Adrenal gland (tissue), 12 donors: Measurements from ENCODE around the gene BICRAL. TPM values are rescaled to one million over a fixed set of nuclear protein-coding genes. Genes with fewer than 3 reads are reported as not detected.

ENCODE experiments used
- DNase-seq, 7 donors: peaks; one replicate each; pipeline ENCODE4 v3.0.0-alpha.2; 2019 to 2020
- H3K27ac ChIP-seq, 5 donors: fragments of 200-600 bp; sonication (generic) in 4 of 5; 1 replicate in 3 of 5; 2 replicates in 2 of 5; pipeline versions ENCODE4 v1.5.1 to v1.8.0; 2016 to 2020; ENCODE audit warnings: mild to moderate bottlenecking in 1 of 5
- H3K27me3 ChIP-seq: fragments of 200-600 bp; 2 replicates; pipeline ENCODE4 v1.8.0; 2021
- H3K36me3 ChIP-seq, 2 donors: fragments of 200-600 bp; replicated peaks in 1 of 2; 1 replicate in 1 of 2; 2 replicates in 1 of 2; pipeline versions ENCODE4 v1.5.1 to v1.8.0; 2018 to 2022
- H3K4me1 ChIP-seq, 2 donors: fragments of 200-600 bp; replicated peaks in 1 of 2; 1 replicate in 1 of 2; 2 replicates in 1 of 2; pipeline versions ENCODE4 v1.5.1 to v1.8.0; 2018 to 2021
- H3K4me3 ChIP-seq, 4 donors: fragments of 200-600 bp; sonication (generic) in 3 of 4; one replicate each; pipeline ENCODE4 v1.5.1; 2016 to 2018
- H3K9me3 ChIP-seq, 3 donors: fragments of 200-600 bp; sonication (generic) in 1 of 3; replicated peaks in 1 of 3; 1 replicate in 2 of 3; 2 replicates in 1 of 3; pipeline versions ENCODE4 v1.5.1 to v1.8.0; 2016 to 2021
- POLR2A ChIP-seq, 2 donors: fragments of 450-650 bp; IDR thresholded peaks; one replicate each; pipeline ENCODE4 v1.6.1; 2017; ENCODE audit warnings: antibody characterized with exemption in 2 of 2, mild to moderate bottlenecking in 2 of 2, moderate library complexity in 1 of 2
- WGBS, 4 donors: extraction: QIAGEN DNeasy Blood & Tissue Kit in 2 of 4; methylation state at CpG; one replicate each; pipeline versions ENCODE4 v1.1.5 to v1.1.7; 2013 to 2017; 5-methylcytosine and 5-hydroxymethylcytosine counted together
- intact Hi-C, 2 donors: fragments of 100-400 bp; cut with DNase I; formaldehyde crosslinking; loops; one replicate each; pipeline versions ENCODE4 v1.14.1 to v1.15.0; 2022 to 2023
- polyA plus RNA-seq, 3 donors: library from polyadenylated mRNA; stranded (reverse); fragments of 200-250 nt in 2 of 3; fragments of 350-450 nt in 1 of 3; fragmentation: Illumina TruSeq in 1 of 3; extraction: RNeasy Lipid Tissue Mini Kit (QIAGEN cat#74804) in 1 of 3; gene quantifications; one replicate each; pipeline ENCODE4 v1.2.3, GENCODE V29; 2013 to 2014
- total RNA-seq, 9 donors: library from RNA; depleted of rRNA in 4 of 9; stranded (reverse); fragments of >200 nt in 4 of 9; fragments of 120-200 nt in 1 of 9; fragmentation: NEBNext Ultra II Directional in 1 of 9; extraction: Animal tissue kit (Norgen Biotek cat#: 25700) in 1 of 9; gene quantifications; one replicate each; pipeline versions ENCODE4 v1.1.0 to v1.2.4, GENCODE V29; 2013 to 2023
- TF ChIP-seq, protein P1 (sequence below), 6 experiments: fragments of 450-650 bp in 4 of 6; fragments of 200-600 bp in 2 of 6; sonication (generic) in 1 of 6; IDR thresholded peaks; 1 replicate in 5 of 6; 2 replicates in 1 of 6; pipeline versions ENCODE4 v1.5.1 to v1.8.0; 2016 to 2021; ENCODE audit warnings: antibody characterized with exemption in 6 of 6, mild to moderate bottlenecking in 2 of 6, moderate library complexity in 1 of 6
- donor health status: healthy with polysubstance abuse.
- donor health status: Bipolar disorder and iron deficiency.
- donor health status: DM: yes; HTN: yes; CAD: no.
- donor health status: DM: no; HTN: no; CAD: no.
- donor health status: DM: no; HTN: no; CAD: no.
- donor health status: DM: yes; HTN: yes; CAD: no.

Gene BICRAL
- total and polyA plus RNA-seq, 12 donors: 2.8 to 16.1 (median 9.0) TPM

DNA sequence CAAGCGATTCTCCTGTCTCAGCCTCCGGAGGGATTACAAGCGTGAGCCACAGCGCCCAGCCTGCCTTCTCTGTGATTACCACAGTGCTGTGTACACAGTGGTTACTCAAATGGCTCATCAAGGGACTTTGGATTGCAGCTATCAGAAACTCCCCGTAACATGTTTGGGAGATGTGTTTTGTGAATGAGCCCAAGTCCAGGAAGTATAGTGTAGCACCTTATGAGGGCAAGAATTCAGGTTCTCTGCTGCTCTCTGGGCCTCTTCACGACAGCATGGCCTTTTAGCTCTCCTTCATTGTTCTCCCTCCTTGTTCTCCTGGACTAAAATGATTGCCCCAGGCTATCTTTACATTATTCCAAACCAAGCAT lies 63.5 kb downstream of the BICRAL start:
- DNase-seq: no peak

GRCh38 chr6:42846505-42846904 lies 64.7 kb downstream of the BICRAL start:
- Histone ChIP-seq H3K9me3 (no peaks in the 10 kb centered on the region), H3K4me3 (no peak overlapping the region), H3K27me3 (no peaks in the 10 kb centered on the region), H3K4me1 (no peaks in the 10 kb centered on the region), H3K36me3 (no peaks in the 10 kb centered on the region), H3K27ac (no peak overlapping the region)
- TF ChIP-seq, protein P1, sequence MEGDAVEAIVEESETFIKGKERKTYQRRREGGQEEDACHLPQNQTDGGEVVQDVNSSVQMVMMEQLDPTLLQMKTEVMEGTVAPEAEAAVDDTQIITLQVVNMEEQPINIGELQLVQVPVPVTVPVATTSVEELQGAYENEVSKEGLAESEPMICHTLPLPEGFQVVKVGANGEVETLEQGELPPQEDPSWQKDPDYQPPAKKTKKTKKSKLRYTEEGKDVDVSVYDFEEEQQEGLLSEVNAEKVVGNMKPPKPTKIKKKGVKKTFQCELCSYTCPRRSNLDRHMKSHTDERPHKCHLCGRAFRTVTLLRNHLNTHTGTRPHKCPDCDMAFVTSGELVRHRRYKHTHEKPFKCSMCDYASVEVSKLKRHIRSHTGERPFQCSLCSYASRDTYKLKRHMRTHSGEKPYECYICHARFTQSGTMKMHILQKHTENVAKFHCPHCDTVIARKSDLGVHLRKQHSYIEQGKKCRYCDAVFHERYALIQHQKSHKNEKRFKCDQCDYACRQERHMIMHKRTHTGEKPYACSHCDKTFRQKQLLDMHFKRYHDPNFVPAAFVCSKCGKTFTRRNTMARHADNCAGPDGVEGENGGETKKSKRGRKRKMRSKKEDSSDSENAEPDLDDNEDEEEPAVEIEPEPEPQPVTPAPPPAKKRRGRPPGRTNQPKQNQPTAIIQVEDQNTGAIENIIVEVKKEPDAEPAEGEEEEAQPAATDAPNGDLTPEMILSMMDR (IDR thresholded peaks at IDR 0.05): no peak
- TF ChIP-seq POLR2A (IDR thresholded peaks at IDR 0.05): no peak
- intact Hi-C loops: no loop called here
- WGBS, 4 donors: 96 to 100% (median 99%) methylated on average over 1 to 2 of the region's 2 CpGs
- DNase-seq: no peak

More for the DNA sequence above, 63.5 kb downstream of the BICRAL start:
- Histone ChIP-seq H3K27ac (no peak overlapping the region), H3K27me3 (no peaks in the 10 kb centered on the region), H3K4me1 (no peaks in the 10 kb centered on the region), H3K4me3 (no peak overlapping the region), H3K9me3 (no peaks in the 10 kb centered on the region), H3K36me3 (no peaks in the 10 kb centered on the region)
- no peak for TF ChIP-seq POLR2A (IDR thresholded peaks at IDR 0.05)
- TF ChIP-seq, protein P1 (IDR thresholded peaks at IDR 0.05): no peak
- intact Hi-C loops: no loop called here
- 86 to 97% (median 95%) methylated on average over 2 to 6 of the region's 6 CpGs for WGBS, 4 donors

GRCh38 chr6:42848700-42849099 lies 66.8 kb downstream of the BICRAL start:
- H3K36me3 ChIP-seq: peaks cover 0 to 16% of the 10 kb centered on the region in 2 donors
- no peaks in the 10 kb centered on the region for H3K4me1 ChIP-seq
- no peak for TF ChIP-seq POLR2A (IDR thresholded peaks at IDR 0.05)
- TF ChIP-seq, protein P1 (IDR thresholded peaks at IDR 0.05): no peak
- no peaks in the 10 kb centered on the region for H3K27me3 ChIP-seq
- H3K27ac ChIP-seq: no peak overlapping the region
- 89 to 98% (median 92%) methylated on average over 4 of the region's 4 CpGs for WGBS, 4 donors
- no peaks in the 10 kb centered on the region for H3K9me3 ChIP-seq
- H3K4me3 ChIP-seq: no peak overlapping the region
- no peak for DNase-seq
- intact Hi-C loops: no loop called here

DNA sequence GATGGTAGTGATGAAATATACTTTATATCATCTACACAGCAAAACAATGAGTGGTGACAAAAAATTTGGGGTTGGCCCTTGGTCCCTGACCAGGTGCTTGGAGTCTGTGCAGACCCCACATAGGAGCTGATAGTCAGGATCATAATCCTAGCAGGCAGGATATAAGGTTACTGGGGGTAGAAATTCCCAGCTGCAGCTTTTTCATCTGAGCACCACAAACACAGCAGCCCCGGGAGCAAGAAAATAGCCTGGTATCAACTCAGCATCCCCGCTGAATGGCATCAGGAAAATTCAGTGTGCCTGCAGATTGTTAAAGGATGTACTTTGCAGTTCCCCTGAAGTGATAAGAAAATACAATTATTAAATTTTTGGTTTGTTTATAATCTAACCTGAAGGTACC lies 69.7 kb downstream of the BICRAL start:
- WGBS, 4 donors: 91 to 100% (median 94%) methylated on average over 2 of the region's 2 CpGs
- TF ChIP-seq, protein P1 (IDR thresholded peaks at IDR 0.05): no peak
- no peak for TF ChIP-seq POLR2A (IDR thresholded peaks at IDR 0.05)
- Histone ChIP-seq H3K4me3 (no peak overlapping the region), H3K9me3 (no peaks in the 10 kb centered on the region), H3K27me3 (no peaks in the 10 kb centered on the region), H3K27ac (no peak overlapping the region), H3K36me3 (peaks cover 0 to 33% of the 10 kb centered on the region in 2 donors), H3K4me1 (no peaks in the 10 kb centered on the region)
- no peak for DNase-seq
- intact Hi-C loops: no loop called here
